Activated CD4-positive, alpha-beta T cell treated with anti-CD3 and anti-CD28 coated beads for 4 hours (primary cell): Measurements from ENCODE around the gene ZNF578.
"Not testable (repeated sequence)": the region's sequence is repeated elsewhere in the genome, so short reads cannot be mapped to it uniquely, and the experiment has no call there.

Source experiments
- DNase-seq, 2 donors: peaks; one replicate each; pipeline ENCODE4 v3.0.0-alpha.2; 2020

Gene ZNF578

DNA sequence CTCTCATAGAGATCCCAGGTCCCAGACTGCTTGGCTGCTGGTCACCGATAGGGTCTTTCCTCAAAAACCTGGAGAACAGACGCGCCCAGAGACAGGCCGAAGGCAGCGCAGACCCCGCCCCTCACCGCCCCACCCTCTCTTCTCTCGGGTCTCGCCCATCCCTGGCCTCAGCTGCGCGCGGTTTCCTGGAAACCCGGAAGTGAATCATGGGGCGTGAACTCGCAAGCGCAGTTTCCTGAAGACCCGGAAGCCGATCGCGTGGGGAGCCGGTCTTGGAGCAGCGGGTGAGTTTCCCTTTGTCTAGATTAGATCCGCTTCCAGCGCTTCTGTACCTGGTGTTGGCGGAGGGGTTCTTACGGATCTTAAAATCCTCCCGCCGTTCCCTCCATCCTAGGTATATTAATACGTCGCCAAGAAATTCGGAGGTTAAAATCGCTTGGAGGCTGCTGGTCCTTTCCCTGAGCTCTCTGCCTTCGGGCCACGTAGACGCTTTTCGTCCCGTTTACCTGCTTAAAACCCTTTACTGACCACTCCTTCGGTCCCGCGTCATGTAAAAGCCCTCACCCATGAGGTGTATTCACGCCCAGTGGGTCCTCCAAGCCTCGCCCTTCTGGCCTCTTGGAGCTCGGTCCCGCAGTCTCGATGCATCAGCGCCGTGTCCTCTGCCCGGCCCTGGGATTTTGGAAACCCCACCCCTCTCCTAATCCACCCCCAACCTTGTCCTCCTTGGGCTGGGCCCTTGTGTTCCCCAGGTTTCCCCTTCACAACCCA, at the start of gene ZNF578:
Gene ZNF578, plus strand, starts transcription at position 230 of the 771 bp plus-strand sequence. CDS start 48,293 bp downstream, outside the sequence.
- DNase-seq, result peak; percentile 66 to 67

GRCh38 chr19:52410276-52410675, 43.1 kb upstream of the ZNF578 start:
- DNase-seq, result no peak

GRCh38 chr19:52415711-52416110, 37.6 kb upstream of the ZNF578 start:
- no peak for DNase-seq

DNA sequence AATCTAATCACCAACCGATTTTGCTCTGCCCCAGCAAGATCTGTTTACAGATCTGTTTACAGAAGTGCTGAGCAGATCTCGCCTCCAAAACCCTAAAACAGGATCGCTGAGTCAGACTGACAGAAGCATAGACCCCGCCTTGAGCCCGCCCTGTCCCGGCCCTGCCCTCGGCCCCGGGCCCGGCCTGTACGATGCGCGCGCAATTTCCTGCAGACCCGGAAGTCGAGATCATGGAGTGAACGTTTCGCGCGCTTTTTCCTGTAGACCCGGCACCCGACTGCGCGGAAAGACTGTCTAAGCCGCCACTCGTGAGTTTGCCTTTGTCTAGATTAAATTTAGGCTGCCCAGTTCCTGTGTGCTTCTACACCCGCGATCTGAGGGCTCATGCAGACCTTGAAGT, 24.4 kb upstream of the ZNF578 start, which contains the start of gene ZNF534:
Gene ZNF534, plus strand, starts transcription at position 212 of the 400 bp plus-strand sequence. CDS start 2,327 bp downstream, outside the sequence.
- no peak for DNase-seq

GRCh38 chr19:52442179-52442578, 11.2 kb upstream of the ZNF578 start:
- no peak for DNase-seq

- no peak for DNase-seq
Observed at GRCh38 chr19:52444506-52444905, 8.8 kb upstream of the ZNF578 start.

- no peak for DNase-seq
Observed at GRCh38 chr19:52451241-52451640, 2.1 kb upstream of the ZNF578 start.

- no peak for DNase-seq
Observed at GRCh38 chr19:52464798-52465470, 11.6 kb downstream of the ZNF578 start.

GRCh38 chr19:52473655-52474350, 20.4 kb downstream of the ZNF578 start:
- DNase-seq, result no peak

DNA sequence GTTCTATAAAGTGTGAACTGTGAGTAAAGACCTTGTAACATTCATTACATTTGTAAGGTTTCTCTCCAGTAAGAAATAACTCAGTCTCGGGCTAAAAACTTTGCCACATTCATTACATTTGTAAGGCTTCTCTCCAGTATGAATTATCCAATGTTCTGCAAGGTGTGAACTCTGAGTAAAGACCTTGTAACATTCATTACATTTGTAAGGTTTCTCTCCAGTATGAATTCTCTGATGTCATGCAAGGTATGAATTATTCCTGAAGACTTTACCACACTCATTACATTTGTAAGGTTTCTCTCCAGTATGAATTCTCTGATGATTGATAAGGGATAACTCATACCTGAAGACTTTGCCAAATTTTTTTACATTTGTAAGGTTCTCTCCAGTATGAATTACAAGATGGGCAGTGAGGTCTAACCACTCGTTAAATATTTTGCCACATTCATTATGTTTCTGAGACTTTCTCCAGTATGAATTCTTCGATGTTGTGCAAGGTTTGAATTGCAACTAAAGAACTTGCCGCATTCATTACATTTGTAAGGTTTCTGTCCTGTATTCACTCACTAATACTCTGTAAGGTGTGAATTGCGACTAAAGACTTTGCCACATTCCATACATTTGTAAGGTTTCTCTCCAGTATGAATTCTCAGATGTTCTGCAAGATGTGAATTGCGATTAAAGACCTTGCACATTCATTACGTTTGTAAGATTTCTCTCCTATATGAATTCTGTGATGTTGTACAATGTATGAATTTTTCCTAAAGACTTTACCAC, 21.2 kb downstream of the ZNF578 start:
- DNase-seq, result no peak

- DNase-seq, result not testable (repeated sequence)
Observed at GRCh38 chr19:52484111-52484743, 30.9 kb downstream of the ZNF578 start.

GRCh38 chr19:52485064-52485463, 31.7 kb downstream of the ZNF578 start:
- DNase-seq, result not testable (repeated sequence)

DNA sequence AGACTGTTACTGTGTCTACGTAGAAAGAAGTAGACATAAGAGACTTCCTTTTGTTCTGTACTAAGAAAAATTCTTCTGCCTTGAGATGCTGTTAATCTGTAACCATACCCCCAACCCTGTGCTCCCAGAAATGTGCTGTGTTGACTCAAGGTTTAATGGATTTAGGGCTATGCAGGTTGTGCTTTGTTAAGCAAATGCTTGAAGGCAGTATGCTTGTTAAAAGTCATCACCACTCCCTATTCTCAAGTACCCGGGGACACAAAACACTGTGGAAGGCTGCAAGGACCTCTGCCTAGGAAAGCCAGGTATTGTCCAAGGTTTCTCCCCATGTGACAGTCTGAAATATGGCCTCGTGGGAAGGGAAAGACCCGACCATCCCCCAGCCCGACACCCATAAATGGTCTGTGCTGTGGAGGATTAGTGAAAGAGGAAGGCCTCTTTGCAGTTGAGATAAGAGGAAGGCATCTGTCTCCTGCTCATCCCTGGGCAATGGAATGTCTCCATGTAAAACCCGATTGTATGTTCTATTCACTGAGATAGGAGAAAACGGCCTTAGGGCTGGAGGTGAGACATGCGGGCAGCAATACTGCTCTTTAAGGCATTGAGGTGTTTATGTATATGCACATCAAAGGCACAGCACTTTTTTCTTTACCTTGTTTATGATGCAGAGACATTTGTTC, 32.3 kb downstream of the ZNF578 start:
- DNase-seq, result not testable (repeated sequence)

GRCh38 chr19:52492201-52492993, 39.0 kb downstream of the ZNF578 start:
- no peak for DNase-seq

- no peak for DNase-seq
Observed at GRCh38 chr19:52492994-52493470, 39.7 kb downstream of the ZNF578 start.

GRCh38 chr19:52494518-52494917, 41.2 kb downstream of the ZNF578 start:
- DNase-seq, result no peak

DNA sequence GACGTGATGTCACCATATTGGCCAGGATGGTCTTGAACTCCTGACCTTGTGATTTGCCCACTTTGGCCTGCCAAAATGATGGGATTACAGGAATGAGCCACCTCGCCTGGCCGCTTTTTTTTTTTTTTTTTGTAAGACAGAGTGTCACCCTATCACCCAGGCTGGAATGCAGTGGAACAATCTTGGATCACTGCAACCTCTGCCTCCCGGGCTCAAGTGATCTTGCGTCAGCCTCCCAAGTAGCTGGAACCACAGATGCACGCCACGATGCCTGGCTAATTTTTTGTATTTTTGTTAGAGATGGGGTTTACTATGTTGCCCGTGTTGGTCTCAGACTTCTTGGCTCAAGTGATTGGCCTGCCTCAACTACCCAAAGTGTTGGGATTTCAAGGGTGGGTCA, 45.2 kb downstream of the ZNF578 start:
- no peak for DNase-seq

GRCh38 chr19:52500474-52500873, 47.1 kb downstream of the ZNF578 start:
- DNase-seq, result not testable (repeated sequence)

- DNase-seq, result not testable (repeated sequence)
Observed at GRCh38 chr19:52500991-52501390, 47.6 kb downstream of the ZNF578 start.

DNA sequence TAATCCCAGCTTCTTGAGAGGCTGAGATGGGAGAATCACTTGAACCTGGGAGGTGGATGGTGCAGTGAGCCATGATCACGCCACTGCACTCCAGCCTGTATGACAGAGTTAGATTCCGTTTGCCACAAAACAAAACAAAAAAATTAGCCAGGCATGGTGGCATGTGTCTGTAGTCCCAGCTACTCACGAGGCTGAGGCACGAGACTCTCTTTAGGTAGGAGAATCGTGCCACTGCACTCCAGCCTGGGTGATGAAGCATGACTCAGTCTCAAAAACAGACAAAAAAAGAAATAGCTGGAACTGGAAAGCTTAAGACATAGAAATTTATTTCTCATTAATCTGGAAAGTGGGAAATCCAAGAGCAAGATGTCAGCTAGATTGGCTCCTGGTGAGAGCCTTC, 53.9 kb downstream of the ZNF578 start:
- DNase-seq, result no peak

DNA sequence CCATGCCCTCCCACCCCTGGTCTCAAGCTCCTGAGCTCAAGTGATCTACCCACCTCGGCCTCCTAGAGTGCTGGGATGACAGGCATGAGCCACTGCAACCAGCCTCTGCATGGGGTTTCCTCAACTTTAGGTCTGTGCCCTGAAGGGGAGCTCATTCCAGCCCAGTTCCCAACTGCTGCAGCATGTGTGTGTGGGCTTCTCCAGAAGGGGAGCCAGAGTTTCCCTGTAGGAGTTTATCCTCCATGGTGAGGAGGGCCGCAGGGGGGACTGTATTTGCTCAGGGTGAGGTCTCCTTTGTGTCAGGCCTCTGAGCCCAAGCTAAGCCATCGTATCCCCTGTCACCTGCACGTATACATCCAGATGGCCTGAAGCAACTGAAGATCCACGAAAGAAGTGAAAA, 62.8 kb downstream of the ZNF578 start:
- no peak for DNase-seq
